Measurements from ENCODE around the gene CPN2.

The CPN2 gene

GRCh38 chr3:194298331-194299227, 52.5 kb downstream of the CPN2 start:
- no peak for DNase-seq (ENCODE audit: low read depth, low spot score)
- peaks cover 3% of the 10 kb centered on the region; the same call in 1 of the 2 replicates for H3K4me1 ChIP-seq (ENCODE audit: control insufficient read depth, insufficient read depth, low read length)
- no CpG with 5 or more reads among the region's 19 CpGs for WGBS (ENCODE audit: insufficient coverage, insufficient read length)
- H3K27ac ChIP-seq (ENCODE audit: low read length) = no peak overlapping the region
- no peaks in the 10 kb centered on the region for H3K27me3 ChIP-seq (ENCODE audit: control insufficient read depth, insufficient read depth, low read length)
- H3K36me3 ChIP-seq (ENCODE audit: control insufficient read depth, insufficient read depth, low read length) = no peaks in the 10 kb centered on the region
- H3K9me3 ChIP-seq (ENCODE audit: control insufficient read depth, insufficient read depth, low read length) = no peaks in the 10 kb centered on the region
- H3K4me3 ChIP-seq (ENCODE audit: low read length) = no peak overlapping the region

DNA sequence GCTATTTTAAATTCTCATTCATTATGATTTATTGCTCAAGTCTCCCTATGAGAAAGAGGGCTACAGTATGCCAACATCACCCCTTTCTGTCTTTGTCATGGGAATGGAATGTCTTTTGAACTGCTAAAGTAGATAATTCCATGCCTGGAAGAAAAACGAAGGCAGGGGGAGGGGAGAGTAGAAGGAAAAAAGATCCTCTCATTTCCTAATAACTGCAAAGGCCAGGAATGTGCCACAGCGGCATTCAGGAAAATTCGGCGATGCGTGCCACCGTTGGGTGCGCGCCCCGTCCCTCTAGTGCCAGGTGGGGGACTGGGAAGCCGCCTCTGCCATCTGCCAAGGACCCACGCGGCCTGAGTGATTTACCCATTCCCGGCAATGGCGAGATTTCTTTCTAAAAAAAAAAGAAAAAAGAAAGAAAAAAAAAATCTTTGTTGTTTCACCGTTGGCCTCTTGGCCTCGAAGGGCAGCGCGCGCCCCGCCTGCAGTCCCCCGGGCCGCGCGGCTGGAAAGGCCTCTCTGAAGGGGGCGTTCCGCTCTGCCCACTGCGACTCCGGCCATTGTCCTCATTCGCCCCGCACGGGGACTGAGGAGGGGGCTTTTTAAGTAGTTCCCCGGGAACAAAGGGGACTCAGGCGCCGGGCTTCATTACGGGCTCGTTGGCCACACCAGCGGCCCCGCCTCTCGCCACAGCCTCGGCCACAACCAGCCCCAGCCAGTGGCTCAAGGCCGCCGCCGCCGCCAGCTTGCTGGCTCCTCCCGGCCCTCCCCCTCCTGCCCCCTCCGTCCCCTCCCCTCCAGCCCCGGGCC, 54.5 kb downstream of the CPN2 start:
- Histone ChIP-seq H3K27ac (ENCODE audit: low read length) (no peak overlapping the region), H3K27me3 (ENCODE audit: control insufficient read depth, insufficient read depth, low read length) (no peaks in the 10 kb centered on the region), H3K4me3 (ENCODE audit: low read length) (no peak overlapping the region), H3K9me3 (ENCODE audit: control insufficient read depth, insufficient read depth, low read length) (no peaks in the 10 kb centered on the region), H3K36me3 (ENCODE audit: control insufficient read depth, insufficient read depth, low read length) (no peaks in the 10 kb centered on the region), H3K4me1 (ENCODE audit: control insufficient read depth, insufficient read depth, low read length) (peaks cover 3% of the 10 kb centered on the region; the same call in 1 of the 2 replicates)
- no CpG with 5 or more reads among the region's 47 CpGs for WGBS (ENCODE audit: insufficient coverage, insufficient read length)
- DNase-seq (ENCODE audit: low read depth, low spot score) = no peak

DNA sequence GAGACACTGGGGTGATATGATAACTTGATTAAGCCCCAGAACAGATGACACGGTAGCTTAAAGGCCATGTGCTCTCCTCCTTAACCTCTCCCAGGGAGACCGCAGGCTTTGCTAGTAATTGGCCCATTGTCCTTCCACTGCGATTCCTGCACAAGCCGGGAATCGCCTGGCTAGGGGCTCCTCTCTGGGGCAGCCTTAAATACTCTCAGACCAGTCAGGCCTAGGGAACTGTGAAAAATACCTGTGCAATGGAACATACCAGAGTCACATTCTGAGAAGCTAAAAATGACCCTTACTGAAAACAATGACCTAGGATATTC, 56.3 kb downstream of the CPN2 start:
- WGBS (ENCODE audit: insufficient coverage, insufficient read length) = no CpG with 5 or more reads among the region's 5 CpGs
- H3K4me3 ChIP-seq (ENCODE audit: low read length) = no peak overlapping the region
- H3K4me1 ChIP-seq (ENCODE audit: control insufficient read depth, insufficient read depth, low read length) = peaks cover 3% of the 10 kb centered on the region; the same call in 1 of the 2 replicates
- H3K36me3 ChIP-seq (ENCODE audit: control insufficient read depth, insufficient read depth, low read length) = no peaks in the 10 kb centered on the region
- DNase-seq (ENCODE audit: low read depth, low spot score) = no peak
- no peaks in the 10 kb centered on the region for H3K27me3 ChIP-seq (ENCODE audit: control insufficient read depth, insufficient read depth, low read length)
- no peak overlapping the region for H3K27ac ChIP-seq (ENCODE audit: low read length)
- no peaks in the 10 kb centered on the region for H3K9me3 ChIP-seq (ENCODE audit: control insufficient read depth, insufficient read depth, low read length)

DNA sequence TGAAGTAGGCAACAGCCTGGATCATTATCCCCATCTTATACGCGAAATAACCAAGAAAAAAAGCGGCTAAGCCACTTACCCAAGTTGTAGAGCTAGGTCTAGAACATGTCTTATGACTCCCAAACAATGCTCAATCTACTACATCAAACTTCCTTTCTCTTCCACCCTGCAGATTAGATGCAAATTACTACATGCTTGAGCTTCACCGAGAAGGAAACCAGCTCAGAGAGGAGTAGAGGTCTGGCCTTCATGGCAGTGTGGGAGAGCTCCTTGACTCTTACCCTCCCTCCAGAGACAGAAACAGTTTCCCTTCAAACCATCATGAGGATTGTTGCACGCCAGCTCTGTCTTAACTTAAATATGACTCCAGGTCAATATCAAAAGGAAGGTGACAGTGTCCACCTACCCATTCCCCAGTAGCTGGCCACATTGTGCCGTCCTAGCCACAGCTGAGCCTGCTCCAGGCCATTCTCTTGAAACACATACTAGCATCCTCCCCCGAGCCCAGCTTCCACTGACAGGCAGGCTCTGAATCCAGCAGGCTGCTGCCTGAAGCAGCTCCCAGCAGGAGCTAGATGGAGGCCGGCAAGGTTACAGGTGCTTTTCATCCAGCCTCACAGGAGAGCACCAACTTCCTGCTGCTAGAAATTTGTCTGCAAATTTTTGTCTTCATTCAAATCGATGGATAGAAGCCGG, 56.8 kb downstream of the CPN2 start:
- WGBS (ENCODE audit: insufficient coverage, insufficient read length) = no CpG with 5 or more reads among the region's 10 CpGs
- H3K27ac ChIP-seq (ENCODE audit: low read length) = no peak overlapping the region
- no peaks in the 10 kb centered on the region for H3K27me3 ChIP-seq (ENCODE audit: control insufficient read depth, insufficient read depth, low read length)
- no peaks in the 10 kb centered on the region for H3K9me3 ChIP-seq (ENCODE audit: control insufficient read depth, insufficient read depth, low read length)
- H3K4me3 ChIP-seq (ENCODE audit: low read length) = no peak overlapping the region
- DNase-seq (ENCODE audit: low read depth, low spot score) = no peak
- H3K36me3 ChIP-seq (ENCODE audit: control insufficient read depth, insufficient read depth, low read length) = no peaks in the 10 kb centered on the region
- peaks cover 3% of the 10 kb centered on the region; the same call in 1 of the 2 replicates for H3K4me1 ChIP-seq (ENCODE audit: control insufficient read depth, insufficient read depth, low read length)

DNA sequence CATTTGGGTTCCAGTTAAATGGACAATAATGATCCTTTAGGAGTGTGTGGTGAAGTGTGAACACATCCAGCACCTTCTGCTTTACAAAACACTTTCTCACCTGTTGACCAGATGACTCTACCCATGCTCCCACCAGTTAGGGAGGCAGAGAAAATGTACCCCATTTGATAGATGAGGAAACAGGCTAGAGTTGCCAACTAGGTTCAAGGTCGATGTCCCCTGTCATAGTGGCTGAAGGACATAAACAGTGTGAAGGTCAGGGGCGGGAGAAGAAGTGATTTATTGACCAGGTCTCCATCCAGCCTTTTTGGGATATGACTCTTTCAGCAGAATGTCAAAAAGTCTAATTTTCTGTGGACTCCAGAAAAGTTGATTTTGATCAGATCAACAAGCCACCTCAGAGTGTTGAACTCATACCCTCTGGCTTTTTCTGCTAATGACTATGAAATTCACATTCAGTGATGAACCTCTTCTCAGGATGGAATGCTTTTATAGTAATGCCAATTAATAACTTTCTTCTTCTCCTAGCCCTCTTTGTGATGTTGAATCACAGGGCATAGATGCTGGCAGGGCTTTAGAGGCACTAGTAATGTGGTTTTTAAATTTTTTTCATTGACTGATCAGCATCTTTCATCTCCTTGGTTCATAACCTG, 57.5 kb downstream of the CPN2 start:
- Histone ChIP-seq H3K36me3 (ENCODE audit: control insufficient read depth, insufficient read depth, low read length) (no peaks in the 10 kb centered on the region), H3K27ac (ENCODE audit: low read length) (no peak overlapping the region), H3K9me3 (ENCODE audit: control insufficient read depth, insufficient read depth, low read length) (no peaks in the 10 kb centered on the region), H3K4me1 (ENCODE audit: control insufficient read depth, insufficient read depth, low read length) (peaks cover 3% of the 10 kb centered on the region; the same call in 1 of the 2 replicates), H3K4me3 (ENCODE audit: low read length) (no peak overlapping the region), H3K27me3 (ENCODE audit: control insufficient read depth, insufficient read depth, low read length) (no peaks in the 10 kb centered on the region)
- no peak for DNase-seq (ENCODE audit: low read depth, low spot score)
- no CpG with 5 or more reads among the region's 2 CpGs for WGBS (ENCODE audit: insufficient coverage, insufficient read length)

- no peak overlapping the region for H3K27ac ChIP-seq (ENCODE audit: low read length)
- H3K4me1 ChIP-seq (ENCODE audit: control insufficient read depth, insufficient read depth, low read length) = peaks cover 7% of the 10 kb centered on the region; the same call in 1 of the 2 replicates
- H3K27me3 ChIP-seq (ENCODE audit: control insufficient read depth, insufficient read depth, low read length) = no peaks in the 10 kb centered on the region
- H3K4me3 ChIP-seq (ENCODE audit: low read length) = no peak overlapping the region
- no CpG with 5 or more reads among the region's 3 CpGs for WGBS (ENCODE audit: insufficient coverage, insufficient read length)
- no peaks in the 10 kb centered on the region for H3K36me3 ChIP-seq (ENCODE audit: control insufficient read depth, insufficient read depth, low read length)
- DNase-seq (ENCODE audit: low read depth, low spot score) = no peak
- H3K9me3 ChIP-seq (ENCODE audit: control insufficient read depth, insufficient read depth, low read length) = no peaks in the 10 kb centered on the region
These were observed 58.8 kb downstream of the CPN2 start for GRCh38 chr3:194292331-194292730.

All from iPS DF 6.9 (cell line).